VCaP (cell line): ENCODE measurements around the gene GPHA2.

ENCODE experiments used
- H3K27ac ChIP-seq: fragments of 450-650 bp; 2 replicates; pipeline ENCODE4 v1.5.1; 2017
- CTCF ChIP-seq: fragments of 450-650 bp; conservative IDR thresholded peaks from 2 replicates; pipeline ENCODE4 v1.5.1; 2017; ENCODE audit warnings: mild to moderate bottlenecking, moderate library complexity

The GPHA2 gene

GRCh38 chr11:64921384-64921783 lies 14.3 kb downstream of the GPHA2 start:
- no peak for TF ChIP-seq CTCF
- H3K27ac ChIP-seq = no peak overlapping the region

GRCh38 chr11:64920124-64920523 lies 15.6 kb downstream of the GPHA2 start:
- no peak for TF ChIP-seq CTCF
- no peak overlapping the region for H3K27ac ChIP-seq

- no peak for TF ChIP-seq CTCF
- no peak overlapping the region for H3K27ac ChIP-seq
Measured at GRCh38 chr11:64919627-64920026, 16.1 kb downstream of the GPHA2 start.

- TF ChIP-seq CTCF = peak; percentile 48
- peak overlapping the region; percentile 91 for H3K27ac ChIP-seq
Measured at GRCh38 chr11:64918017-64918416, 17.7 kb downstream of the GPHA2 start.

GRCh38 chr11:64917663-64917995 lies 18.1 kb downstream of the GPHA2 start:
- H3K27ac ChIP-seq = peak overlapping the region; percentile 91
- no peak for TF ChIP-seq CTCF

- H3K27ac ChIP-seq = peak within 1 kb of the TSS; percentile 91
- no peak for TF ChIP-seq CTCF
Measured at GRCh38 chr11:64916775-64917662, 18.7 kb downstream of the GPHA2 start, which contains the start of gene ATG2A. Gene ATG2A (minus strand): TSS chr11:64917209. CDS start chr11:64917135, 74 bp downstream.

GRCh38 chr11:64916040-64916774 lies 19.5 kb downstream of the GPHA2 start:
- H3K27ac ChIP-seq = peak overlapping the region; percentile 91
- no peak for TF ChIP-seq CTCF
